ENCODE measurements around the gene ARL14EP.

ARL14EP gene

GRCh38 chr11:30357872-30358271, 35.0 kb downstream of the ARL14EP start:
- TF ChIP-seq, protein P1, sequence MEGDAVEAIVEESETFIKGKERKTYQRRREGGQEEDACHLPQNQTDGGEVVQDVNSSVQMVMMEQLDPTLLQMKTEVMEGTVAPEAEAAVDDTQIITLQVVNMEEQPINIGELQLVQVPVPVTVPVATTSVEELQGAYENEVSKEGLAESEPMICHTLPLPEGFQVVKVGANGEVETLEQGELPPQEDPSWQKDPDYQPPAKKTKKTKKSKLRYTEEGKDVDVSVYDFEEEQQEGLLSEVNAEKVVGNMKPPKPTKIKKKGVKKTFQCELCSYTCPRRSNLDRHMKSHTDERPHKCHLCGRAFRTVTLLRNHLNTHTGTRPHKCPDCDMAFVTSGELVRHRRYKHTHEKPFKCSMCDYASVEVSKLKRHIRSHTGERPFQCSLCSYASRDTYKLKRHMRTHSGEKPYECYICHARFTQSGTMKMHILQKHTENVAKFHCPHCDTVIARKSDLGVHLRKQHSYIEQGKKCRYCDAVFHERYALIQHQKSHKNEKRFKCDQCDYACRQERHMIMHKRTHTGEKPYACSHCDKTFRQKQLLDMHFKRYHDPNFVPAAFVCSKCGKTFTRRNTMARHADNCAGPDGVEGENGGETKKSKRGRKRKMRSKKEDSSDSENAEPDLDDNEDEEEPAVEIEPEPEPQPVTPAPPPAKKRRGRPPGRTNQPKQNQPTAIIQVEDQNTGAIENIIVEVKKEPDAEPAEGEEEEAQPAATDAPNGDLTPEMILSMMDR (IDR thresholded peaks at IDR 0.05), result no peak
- peaks cover 12% of the 10 kb centered on the region for H3K27me3 Mint-ChIP-seq (ENCODE audit: low read depth, poor library complexity)
- H3K27ac Mint-ChIP-seq, result no peak overlapping the region
- no peak for DNase-seq
- no peaks in the 10 kb centered on the region for H3K36me3 Mint-ChIP-seq (ENCODE audit: low read depth)
- H3K4me3 Mint-ChIP-seq, result no peak overlapping the region
- H3K9me3 Mint-ChIP-seq, result peaks cover 3% of the 10 kb centered on the region
- H3K4me1 Mint-ChIP-seq, result no peaks in the 10 kb centered on the region

GRCh38 chr11:30358536-30358935, 35.6 kb downstream of the ARL14EP start:
- DNase-seq, result no peak
- Mint-ChIP-seq H3K27ac (no peak overlapping the region), H3K36me3 (ENCODE audit: low read depth) (no peaks in the 10 kb centered on the region), H3K4me3 (no peak overlapping the region), H3K9me3 (peaks cover 3% of the 10 kb centered on the region), H3K27me3 (ENCODE audit: low read depth, poor library complexity) (peaks cover 11% of the 10 kb centered on the region), H3K4me1 (no peaks in the 10 kb centered on the region)
- TF ChIP-seq, protein P1 (IDR thresholded peaks at IDR 0.05), result no peak

DNA sequence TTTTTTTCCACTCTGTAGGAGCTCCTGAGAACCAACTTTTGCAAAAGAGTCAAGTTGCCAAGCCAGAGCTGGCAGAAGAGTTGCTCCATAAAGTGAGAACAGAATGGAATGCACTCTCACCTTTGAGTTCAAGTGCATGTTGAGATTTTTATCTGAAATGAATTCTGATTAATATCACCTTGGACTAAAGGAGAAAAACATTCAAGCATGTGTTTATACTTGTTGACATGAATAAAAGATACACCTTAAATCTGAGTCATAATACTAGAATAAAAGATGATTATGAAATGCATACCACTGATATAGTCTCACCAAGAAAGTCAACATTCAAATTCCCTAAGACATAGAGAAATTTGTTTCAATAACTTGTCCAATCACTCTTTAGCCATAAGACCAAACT, 37.8 kb downstream of the ARL14EP start:
- Mint-ChIP-seq H3K27ac (no peak overlapping the region), H3K36me3 (ENCODE audit: low read depth) (no peaks in the 10 kb centered on the region), H3K4me1 (peaks cover 19% of the 10 kb centered on the region), H3K9me3 (no peaks in the 10 kb centered on the region), H3K4me3 (no peak overlapping the region), H3K27me3 (ENCODE audit: low read depth, poor library complexity) (peaks cover 15% of the 10 kb centered on the region)
- DNase-seq, result no peak
- TF ChIP-seq, protein P1 (IDR thresholded peaks at IDR 0.05), result no peak

- TF ChIP-seq, protein P1 (IDR thresholded peaks at IDR 0.05), result no peak
Observed at GRCh38 chr11:30364139-30364836, 41.4 kb downstream of the ARL14EP start.

GRCh38 chr11:30364837-30365482, 42.1 kb downstream of the ARL14EP start:
- Mint-ChIP-seq H3K27me3 (ENCODE audit: low read depth, poor library complexity) (peaks cover 10% of the 10 kb centered on the region), H3K27ac (peak overlapping the region; percentile 75), H3K4me1 (peaks cover 23% of the 10 kb centered on the region), H3K36me3 (ENCODE audit: low read depth) (peaks cover 6% of the 10 kb centered on the region), H3K9me3 (peaks cover 13% of the 10 kb centered on the region), H3K4me3 (no peak overlapping the region)
- TF ChIP-seq, protein P1 (IDR thresholded peaks at IDR 0.05), result no peak
- no peak for DNase-seq

More at GRCh38 chr11:30364139-30364836, 41.4 kb downstream of the ARL14EP start:
- Mint-ChIP-seq H3K27ac (peak overlapping the region; percentile 68), H3K4me3 (no peak overlapping the region), H3K4me1 (peaks cover 23% of the 10 kb centered on the region), H3K9me3 (peaks cover 8% of the 10 kb centered on the region), H3K36me3 (ENCODE audit: low read depth) (peaks cover 2% of the 10 kb centered on the region), H3K27me3 (ENCODE audit: low read depth, poor library complexity) (peaks cover 14% of the 10 kb centered on the region)
- no peak for DNase-seq

Measured in nephron progenitor cell (in vitro differentiated cells).